Ovary (tissue), 9 donors: ENCODE data around the gene AP3S2. TPM values are rescaled to one million over a fixed set of nuclear protein-coding genes. Genes with fewer than 3 reads are reported as not detected.
"Not testable (repeated sequence)": the region's sequence is repeated elsewhere in the genome, so short reads cannot be mapped to it uniquely, and the experiment has no call there.

Source experiments
- DNase-seq, 5 donors: peaks; one replicate each; pipeline ENCODE4 v3.0.0-alpha.2; 2019 to 2020
- H3K27ac ChIP-seq, 2 donors: fragments of 200-600 bp; one replicate each; pipeline versions ENCODE4 v1.5.1 to v1.8.0; 2019 to 2022
- H3K27me3 ChIP-seq: fragments of 200-600 bp; one replicate; pipeline ENCODE4 v1.8.0; 2022
- H3K36me3 ChIP-seq: fragments of 200-600 bp; sonication (generic); one replicate; pipeline ENCODE4 v1.5.1; 2019
- H3K4me1 ChIP-seq: one replicate; pipeline ENCODE4 v1.8.1; 2013; ENCODE audit warnings: mild to moderate bottlenecking, moderate library complexity; ENCODE audit not compliant: insufficient read depth
- H3K4me3 ChIP-seq: fragments of 200-600 bp; sonication (generic); one replicate; pipeline ENCODE4 v1.5.1; 2017
- H3K9me3 ChIP-seq, 2 donors: fragments of 200-600 bp in 1 of 2; sonication (generic) in 1 of 2; one replicate each; pipeline versions ENCODE4 v1.5.1 to v1.8.1; 2013 to 2019; ENCODE audit warnings: mild to moderate bottlenecking in 1 of 2, moderate library complexity in 1 of 2
- EP300 ChIP-seq: sonication (generic); formaldehyde crosslinking; IDR thresholded peaks from one replicate; pipeline ENCODE4 v1.6.1; 2017; ENCODE audit warnings: antibody characterized with exemption
- POLR2A ChIP-seq: fragments of 450-650 bp; IDR thresholded peaks from one replicate; pipeline ENCODE4 v1.6.1; 2017; ENCODE audit warnings: antibody characterized with exemption, mild to moderate bottlenecking, moderate library complexity
- WGBS, 3 donors: extraction: QIAGEN DNeasy Blood & Tissue Kit in 1 of 3; methylation state at CpG; one replicate each; pipeline versions ENCODE4 v1.1.5 to v1.1.7; 2013 to 2017; 5-methylcytosine and 5-hydroxymethylcytosine counted together
- intact Hi-C, 4 donors: fragments of 100-400 bp; cut with DNase I; formaldehyde crosslinking; loops; one replicate each; pipeline versions ENCODE4 v1.11.0 to v1.15.1; 2022 to 2023
- polyA plus RNA-seq, 2 donors: library from polyadenylated mRNA; stranded (reverse); fragments of 200-250 nt in 1 of 2; fragments of 350-450 nt in 1 of 2; fragmentation: Illumina TruSeq in 1 of 2; extraction: RNeasy Lipid Tissue Mini Kit (QIAGEN cat#74804) in 1 of 2; gene quantifications; one replicate each; pipeline ENCODE4 v1.2.3, GENCODE V29; 2013 to 2014
- total RNA-seq, 7 donors: library from RNA; depleted of rRNA in 2 of 7; stranded (reverse); fragments of >200 nt in 2 of 7; fragmentation: NEBNext Ultra II Directional in 3 of 7; extraction: Animal tissue kit (Norgen Biotek cat#: 25700) in 3 of 7; gene quantifications; one replicate each; pipeline versions ENCODE4 v1.1.0 to v1.2.4, GENCODE V29; 2016 to 2023
- TF ChIP-seq, protein P1 (sequence below), 3 donors: fragments of 450-650 bp in 2 of 3; fragments of 200-600 bp in 1 of 3; IDR thresholded peaks; one replicate each; pipeline versions ENCODE4 v1.5.1 to v1.8.0; 2016 to 2022; ENCODE audit warnings: antibody characterized with exemption in 3 of 3, mild to moderate bottlenecking in 1 of 3
- donor health status: DM: no; HTN: no; CAD: no; lungs with moderate emphysema.
- donor health status: DM: no; HTN: no; CAD: no.
- donor health status: Bipolar disorder and iron deficiency.
- donor health status: DM: yes; HTN: yes; CAD: no.
- donor health status: DM: no; HTN: no; CAD: no.
- donor health status: DM: yes; HTN: yes; CAD: no.

AP3S2 gene
- total and polyA plus RNA-seq, 9 donors = 15.3 to 57.1 (median 30.7) TPM

DNA sequence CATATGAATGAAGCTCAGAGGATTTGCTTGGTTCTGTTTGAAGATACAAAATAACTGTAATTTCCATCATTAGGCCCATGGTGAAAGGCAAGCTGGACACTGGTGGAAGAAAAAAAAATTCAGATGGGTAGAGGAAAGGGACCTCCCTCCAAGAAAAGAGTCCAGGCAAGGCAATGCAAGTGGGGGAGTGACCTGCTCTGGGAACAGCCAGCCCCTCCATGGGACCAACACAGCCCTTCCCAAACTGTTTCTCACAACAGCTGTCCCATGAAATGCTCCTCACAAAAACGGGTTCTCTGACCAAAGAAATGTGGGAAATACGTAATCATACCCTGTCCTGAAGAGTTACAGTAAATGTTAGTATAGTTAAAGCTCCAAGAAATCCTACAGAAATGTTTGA, 4.4 kb upstream of the AP3S2 start:
- Histone ChIP-seq H3K4me3 (no peak overlapping the region), H3K27ac (no peak overlapping the region), H3K36me3 (no peaks in the 10 kb centered on the region), H3K4me1 (no peaks in the 10 kb centered on the region), H3K9me3 (no peaks in the 10 kb centered on the region), H3K27me3 (no peaks in the 10 kb centered on the region)
- TF ChIP-seq POLR2A = no peak
- TF ChIP-seq, protein P1, sequence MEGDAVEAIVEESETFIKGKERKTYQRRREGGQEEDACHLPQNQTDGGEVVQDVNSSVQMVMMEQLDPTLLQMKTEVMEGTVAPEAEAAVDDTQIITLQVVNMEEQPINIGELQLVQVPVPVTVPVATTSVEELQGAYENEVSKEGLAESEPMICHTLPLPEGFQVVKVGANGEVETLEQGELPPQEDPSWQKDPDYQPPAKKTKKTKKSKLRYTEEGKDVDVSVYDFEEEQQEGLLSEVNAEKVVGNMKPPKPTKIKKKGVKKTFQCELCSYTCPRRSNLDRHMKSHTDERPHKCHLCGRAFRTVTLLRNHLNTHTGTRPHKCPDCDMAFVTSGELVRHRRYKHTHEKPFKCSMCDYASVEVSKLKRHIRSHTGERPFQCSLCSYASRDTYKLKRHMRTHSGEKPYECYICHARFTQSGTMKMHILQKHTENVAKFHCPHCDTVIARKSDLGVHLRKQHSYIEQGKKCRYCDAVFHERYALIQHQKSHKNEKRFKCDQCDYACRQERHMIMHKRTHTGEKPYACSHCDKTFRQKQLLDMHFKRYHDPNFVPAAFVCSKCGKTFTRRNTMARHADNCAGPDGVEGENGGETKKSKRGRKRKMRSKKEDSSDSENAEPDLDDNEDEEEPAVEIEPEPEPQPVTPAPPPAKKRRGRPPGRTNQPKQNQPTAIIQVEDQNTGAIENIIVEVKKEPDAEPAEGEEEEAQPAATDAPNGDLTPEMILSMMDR (IDR thresholded peaks at IDR 0.05) = no peak
- no peak for TF ChIP-seq EP300
- WGBS, 3 donors = 43 to 55% (median 54%) methylated on average over 2 of the region's 2 CpGs
- DNase-seq = no peak
- intact Hi-C loops = loop anchor here in 3 of 4 donors (10.0 kb wide), 3 partner anchors 167 to 327 kb away; no protein-coding TSS in a partner anchor

DNA sequence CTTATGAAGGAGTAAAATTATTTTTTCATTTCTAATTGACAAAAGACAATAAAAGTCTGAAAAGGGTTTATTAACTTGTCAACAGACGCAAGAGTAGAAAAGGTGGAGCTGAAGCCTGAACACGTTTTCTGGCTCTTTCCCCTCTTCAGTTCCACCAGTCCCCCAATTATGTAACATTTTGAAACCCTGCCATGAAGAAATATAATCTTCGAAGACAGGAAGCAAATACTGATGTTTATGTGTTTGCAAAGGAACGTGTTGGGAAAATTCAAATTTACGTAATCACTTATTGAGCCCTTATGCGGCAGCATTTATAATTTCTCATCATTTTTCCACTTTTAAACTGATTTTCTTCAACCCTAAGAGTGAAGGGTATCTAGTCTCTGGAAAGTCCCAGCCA, 767 bp downstream of the AP3S2 start:
- intact Hi-C loops = loop anchor here in 3 of 4 donors (5.0 to 10.0 kb wide), 4 partner anchors 109 to 332 kb away; partner anchors contain the start of gene ZNF710 (in 1 of the 3)
- no peaks in the 10 kb centered on the region for H3K27me3 ChIP-seq
- TF ChIP-seq, protein P1 (IDR thresholded peaks at IDR 0.05) = no peak
- TF ChIP-seq POLR2A (no peak), EP300 (no peak)
- WGBS, 3 donors = 9 to 13% (median 11%) methylated on average over 6 of the region's 6 CpGs
- H3K4me1 ChIP-seq = peaks cover 1% of the 10 kb centered on the region
- H3K4me3 ChIP-seq = peak overlapping the region; percentile 65
- H3K36me3 ChIP-seq = no peaks in the 10 kb centered on the region
- H3K9me3 ChIP-seq = no peaks in the 10 kb centered on the region
- DNase-seq = no peak
- H3K27ac ChIP-seq = peak overlapping the region in 1 of 2 donors; percentile 80

DNA sequence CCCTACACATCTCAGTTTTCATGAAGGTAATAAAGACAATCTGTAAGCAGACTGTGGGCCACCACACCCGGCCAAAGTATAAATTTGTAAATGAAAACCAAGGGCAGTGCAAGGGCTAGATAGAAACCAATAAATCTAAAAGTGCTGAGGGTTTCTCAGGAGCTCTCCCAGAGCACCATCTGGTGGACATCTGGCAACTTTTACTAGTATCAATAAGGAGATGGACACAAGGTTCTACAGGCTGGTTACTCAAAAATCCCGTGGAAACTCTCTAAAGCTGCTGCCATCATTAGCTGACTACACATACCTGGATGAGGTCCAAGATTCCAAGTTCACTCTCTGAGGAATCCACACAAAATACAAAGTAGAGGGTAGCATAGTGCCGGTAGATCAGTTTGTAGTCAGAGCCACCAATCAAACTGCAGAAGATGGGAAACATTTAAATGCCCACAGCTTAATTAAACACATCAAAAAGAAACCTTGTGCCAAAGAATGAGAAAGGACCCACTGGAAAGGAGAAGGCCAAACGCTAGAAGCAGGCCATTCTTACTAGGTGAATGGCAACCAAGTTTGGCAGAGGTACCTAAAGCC, 5.5 kb downstream of the AP3S2 start:
- Histone ChIP-seq H3K27ac (no peak overlapping the region), H3K36me3 (no peaks in the 10 kb centered on the region), H3K4me1 (peaks cover 1% of the 10 kb centered on the region), H3K4me3 (no peak overlapping the region), H3K27me3 (no peaks in the 10 kb centered on the region), H3K9me3 (no peaks in the 10 kb centered on the region)
- TF ChIP-seq, protein P1 (IDR thresholded peaks at IDR 0.05) = no peak
- intact Hi-C loops = no loop called here
- 34 to 44% (median 37%) methylated on average over 4 of the region's 4 CpGs for WGBS, 3 donors
- DNase-seq = no peak

DNA sequence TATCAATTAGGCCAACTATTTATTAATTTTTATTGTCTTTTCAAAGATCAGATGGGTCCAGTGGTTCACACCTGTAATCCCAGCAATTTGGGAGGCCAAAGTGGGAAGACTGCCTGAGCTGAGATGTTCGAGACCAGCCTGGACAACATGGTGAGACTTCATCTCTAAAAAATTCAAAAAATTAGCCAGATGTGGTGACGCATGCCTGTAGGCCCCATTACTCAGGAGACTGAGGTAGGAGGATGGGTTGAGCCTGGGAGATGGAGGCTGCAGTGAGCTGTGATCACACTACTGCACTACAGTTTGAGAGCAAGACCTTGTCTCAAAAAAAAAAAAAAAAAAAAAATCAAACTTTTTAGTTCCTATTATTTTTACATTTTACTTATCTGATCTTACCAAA, 8.2 kb downstream of the AP3S2 start:
- no peaks in the 10 kb centered on the region for H3K4me1 ChIP-seq
- no peaks in the 10 kb centered on the region for H3K36me3 ChIP-seq
- intact Hi-C loops = no loop called here
- H3K4me3 ChIP-seq = no peak overlapping the region
- no peaks in the 10 kb centered on the region for H3K9me3 ChIP-seq
- no peak for DNase-seq
- 81 to 90% (median 89%) methylated on average over 2 of the region's 2 CpGs for WGBS, 3 donors
- TF ChIP-seq POLR2A (no peak), EP300 (no peak)
- TF ChIP-seq, protein P1 (IDR thresholded peaks at IDR 0.05) = no peak
- no peaks in the 10 kb centered on the region for H3K27me3 ChIP-seq
- no peak overlapping the region for H3K27ac ChIP-seq

DNA sequence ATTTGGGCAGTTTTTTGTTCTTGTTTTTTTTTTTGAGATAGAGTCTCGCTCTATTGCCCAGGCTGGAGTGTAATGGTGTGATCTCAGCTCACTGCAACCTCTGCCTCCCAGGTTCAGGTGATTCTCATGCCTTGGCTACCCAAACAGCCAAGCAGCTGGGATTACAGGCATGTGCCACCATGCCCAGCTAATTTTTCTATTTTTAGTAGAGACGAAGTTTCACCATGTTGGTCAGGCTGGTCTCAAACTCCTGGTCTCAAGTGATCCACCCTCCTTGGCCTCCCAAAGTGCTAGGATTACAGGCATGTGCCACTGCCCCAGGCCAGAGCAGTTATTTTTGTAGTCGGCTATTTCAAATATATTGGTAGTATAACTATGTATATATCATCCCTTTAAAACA, 8.6 kb downstream of the AP3S2 start:
- H3K27ac ChIP-seq, H3K4me1 ChIP-seq, intact Hi-C loops, DNase-seq, H3K27me3 ChIP-seq, H3K9me3 ChIP-seq, H3K4me3 ChIP-seq, H3K36me3 ChIP-seq: not testable (repeated sequence)
- 67 to 80% (median 78%) methylated on average over 3 of the region's 3 CpGs for WGBS, 3 donors
